Effector memory CD4-positive, alpha-beta T cell (primary cell): ENCODE data around the gene TDRD10.

Experiments
- DNase-seq, 3 donors: peaks; one replicate each; pipeline ENCODE4 v3.0.0-alpha.2; 2020
- H3K27ac ChIP-seq: 2 replicates; pipeline ENCODE4 v1.7.0; 2013; ENCODE audit warnings: mild to moderate bottlenecking, low read length, moderate library complexity; ENCODE audit not compliant: insufficient read depth, poor library complexity, severe bottlenecking
- H3K27me3 ChIP-seq: replicated peaks from 2 replicates; pipeline ENCODE4 v1.7.0; 2013; ENCODE audit warnings: mild to moderate bottlenecking, low read length; ENCODE audit not compliant: insufficient read depth, control insufficient read depth, poor library complexity, severe bottlenecking
- H3K36me3 ChIP-seq: 2 replicates; pipeline ENCODE4 v1.7.0; 2013; ENCODE audit warnings: mild to moderate bottlenecking, low read length, moderate library complexity; ENCODE audit not compliant: control insufficient read depth, insufficient read depth
- H3K4me1 ChIP-seq: 2 replicates; pipeline ENCODE4 v1.7.0; 2013; ENCODE audit warnings: low read length, mild to moderate bottlenecking; ENCODE audit not compliant: control insufficient read depth, insufficient read depth, poor library complexity, severe bottlenecking
- H3K4me3 ChIP-seq: 2 replicates; pipeline ENCODE4 v1.7.0; 2013; ENCODE audit warnings: low read length, low read depth, mild to moderate bottlenecking; ENCODE audit not compliant: insufficient read depth, poor library complexity, severe bottlenecking
- H3K9me3 ChIP-seq: 2 replicates; pipeline ENCODE4 v1.7.0; 2013; ENCODE audit warnings: mild to moderate bottlenecking, low read length, moderate library complexity; ENCODE audit not compliant: control insufficient read depth

The TDRD10 gene

GRCh38 chr1:154536570-154536969 lies 34.6 kb downstream of the TDRD10 start:
- Histone ChIP-seq H3K4me3 (no peak overlapping the region), H3K27me3 (no peaks in the 10 kb centered on the region), H3K4me1 (no peaks in the 10 kb centered on the region), H3K36me3 (no peaks in the 10 kb centered on the region), H3K9me3 (no peaks in the 10 kb centered on the region), H3K27ac (no peak overlapping the region)
- DNase-seq: no peak

GRCh38 chr1:154539486-154540483 lies 37.8 kb downstream of the TDRD10 start:
- Histone ChIP-seq H3K4me3 (no peak overlapping the region), H3K4me1 (no peaks in the 10 kb centered on the region), H3K36me3 (no peaks in the 10 kb centered on the region), H3K9me3 (no peaks in the 10 kb centered on the region), H3K27me3 (no peaks in the 10 kb centered on the region), H3K27ac (no peak overlapping the region)
- DNase-seq: no peak

- Histone ChIP-seq H3K36me3 (no peaks in the 10 kb centered on the region), H3K4me3 (no peak overlapping the region), H3K27ac (no peak overlapping the region), H3K27me3 (no peaks in the 10 kb centered on the region), H3K9me3 (no peaks in the 10 kb centered on the region), H3K4me1 (no peaks in the 10 kb centered on the region)
- DNase-seq: no peak
These were observed 39.2 kb downstream of the TDRD10 start for GRCh38 chr1:154541231-154541630.

GRCh38 chr1:154546264-154547063 lies 44.4 kb downstream of the TDRD10 start:
- no peaks in the 10 kb centered on the region for H3K4me1 ChIP-seq
- peak in 1 of 3 donors; percentile 34 for DNase-seq
- H3K4me3 ChIP-seq: no peak overlapping the region
- peaks cover 22% of the 10 kb centered on the region for H3K36me3 ChIP-seq
- H3K9me3 ChIP-seq: no peaks in the 10 kb centered on the region
- H3K27ac ChIP-seq: no peak overlapping the region
- H3K27me3 ChIP-seq: no peaks in the 10 kb centered on the region

- Histone ChIP-seq H3K4me3 (no peak overlapping the region), H3K36me3 (peaks cover 30% of the 10 kb centered on the region), H3K4me1 (no peaks in the 10 kb centered on the region), H3K27me3 (no peaks in the 10 kb centered on the region), H3K9me3 (no peaks in the 10 kb centered on the region), H3K27ac (no peak overlapping the region)
- no peak for DNase-seq
These were observed 45.2 kb downstream of the TDRD10 start for GRCh38 chr1:154547105-154547732.

GRCh38 chr1:154548028-154548427 lies 46.0 kb downstream of the TDRD10 start:
- Histone ChIP-seq H3K36me3 (peaks cover 38% of the 10 kb centered on the region), H3K27ac (no peak overlapping the region), H3K4me1 (no peaks in the 10 kb centered on the region), H3K9me3 (no peaks in the 10 kb centered on the region), H3K4me3 (no peak overlapping the region), H3K27me3 (no peaks in the 10 kb centered on the region)
- no peak for DNase-seq

GRCh38 chr1:154549202-154549770 lies 47.3 kb downstream of the TDRD10 start:
- Histone ChIP-seq H3K4me1 (no peaks in the 10 kb centered on the region), H3K27me3 (no peaks in the 10 kb centered on the region), H3K9me3 (no peaks in the 10 kb centered on the region), H3K27ac (no peak overlapping the region), H3K36me3 (peaks cover 51% of the 10 kb centered on the region), H3K4me3 (no peak overlapping the region)
- DNase-seq: no peak

GRCh38 chr1:154550070-154550469 lies 48.1 kb downstream of the TDRD10 start:
- Histone ChIP-seq H3K27me3 (no peaks in the 10 kb centered on the region), H3K4me3 (no peak overlapping the region), H3K27ac (no peak overlapping the region), H3K9me3 (no peaks in the 10 kb centered on the region), H3K36me3 (peaks cover 59% of the 10 kb centered on the region), H3K4me1 (no peaks in the 10 kb centered on the region)
- DNase-seq: no peak

GRCh38 chr1:154550657-154551056 lies 48.6 kb downstream of the TDRD10 start:
- H3K36me3 ChIP-seq: peaks cover 64% of the 10 kb centered on the region
- H3K27ac ChIP-seq: no peak overlapping the region
- no peaks in the 10 kb centered on the region for H3K9me3 ChIP-seq
- H3K4me3 ChIP-seq: no peak overlapping the region
- no peaks in the 10 kb centered on the region for H3K27me3 ChIP-seq
- no peak for DNase-seq
- H3K4me1 ChIP-seq: no peaks in the 10 kb centered on the region
